B cell (primary cell): Measurements from ENCODE around the gene CAMKV.
"Not testable (repeated sequence)": the region's sequence is repeated elsewhere in the genome, so short reads cannot be mapped to it uniquely, and the experiment has no call there.

Experiments
- EZH2 ChIP-seq: IDR thresholded peaks from 2 replicates; pipeline ENCODE4 v1.6.1; 2012; ENCODE audit warnings: borderline replicate concordance, low read depth, mild to moderate bottlenecking, moderate library complexity, low read length; ENCODE audit not compliant: insufficient read depth, poor library complexity, severe bottlenecking
- TF ChIP-seq, protein P1 (sequence below): fragments of 200-600 bp; IDR thresholded peaks from one replicate; pipeline ENCODE4 v1.8.0; 2022; ENCODE audit warnings: antibody characterized with exemption, mild to moderate bottlenecking

- not testable (repeated sequence) for TF ChIP-seq EZH2
- TF ChIP-seq, protein P1, sequence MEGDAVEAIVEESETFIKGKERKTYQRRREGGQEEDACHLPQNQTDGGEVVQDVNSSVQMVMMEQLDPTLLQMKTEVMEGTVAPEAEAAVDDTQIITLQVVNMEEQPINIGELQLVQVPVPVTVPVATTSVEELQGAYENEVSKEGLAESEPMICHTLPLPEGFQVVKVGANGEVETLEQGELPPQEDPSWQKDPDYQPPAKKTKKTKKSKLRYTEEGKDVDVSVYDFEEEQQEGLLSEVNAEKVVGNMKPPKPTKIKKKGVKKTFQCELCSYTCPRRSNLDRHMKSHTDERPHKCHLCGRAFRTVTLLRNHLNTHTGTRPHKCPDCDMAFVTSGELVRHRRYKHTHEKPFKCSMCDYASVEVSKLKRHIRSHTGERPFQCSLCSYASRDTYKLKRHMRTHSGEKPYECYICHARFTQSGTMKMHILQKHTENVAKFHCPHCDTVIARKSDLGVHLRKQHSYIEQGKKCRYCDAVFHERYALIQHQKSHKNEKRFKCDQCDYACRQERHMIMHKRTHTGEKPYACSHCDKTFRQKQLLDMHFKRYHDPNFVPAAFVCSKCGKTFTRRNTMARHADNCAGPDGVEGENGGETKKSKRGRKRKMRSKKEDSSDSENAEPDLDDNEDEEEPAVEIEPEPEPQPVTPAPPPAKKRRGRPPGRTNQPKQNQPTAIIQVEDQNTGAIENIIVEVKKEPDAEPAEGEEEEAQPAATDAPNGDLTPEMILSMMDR, result not testable (repeated sequence)
Measured at GRCh38 chr3:49823131-49823530, 46.6 kb downstream of the CAMKV start.
